HG03280 (cell line): ENCODE measurements around the gene MEAK7.

ENCODE experiments used
- ATAC-seq: cut with Tn5 transposase; IDR thresholded peaks from one replicate; pipeline ENCODE4 v1.9.1; 2021; ENCODE audit warnings: mild to moderate bottlenecking, moderate library complexity; ENCODE audit not compliant: unreplicated experiment

Gene MEAK7

DNA sequence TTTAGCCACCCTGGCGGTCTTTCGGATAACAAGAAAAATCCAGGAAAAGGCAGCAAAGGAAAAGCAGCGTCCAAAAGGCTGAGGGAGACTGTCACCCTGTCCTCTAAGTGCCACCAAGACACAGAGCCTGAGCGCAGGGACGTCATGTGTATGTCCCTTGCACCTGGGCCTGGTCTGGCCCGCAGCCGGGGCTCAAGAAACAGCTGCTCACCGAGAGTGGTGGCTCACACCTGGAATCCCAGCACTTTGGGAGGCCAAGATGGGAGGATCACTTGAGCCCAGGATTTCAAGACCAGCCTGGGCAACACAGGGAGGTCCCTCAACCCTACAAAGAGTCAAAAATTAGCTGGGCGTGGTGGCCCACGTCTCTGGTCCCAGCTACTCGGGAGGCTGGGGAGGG lies 9.2 kb upstream of the MEAK7 start:
- no peak for ATAC-seq

DNA sequence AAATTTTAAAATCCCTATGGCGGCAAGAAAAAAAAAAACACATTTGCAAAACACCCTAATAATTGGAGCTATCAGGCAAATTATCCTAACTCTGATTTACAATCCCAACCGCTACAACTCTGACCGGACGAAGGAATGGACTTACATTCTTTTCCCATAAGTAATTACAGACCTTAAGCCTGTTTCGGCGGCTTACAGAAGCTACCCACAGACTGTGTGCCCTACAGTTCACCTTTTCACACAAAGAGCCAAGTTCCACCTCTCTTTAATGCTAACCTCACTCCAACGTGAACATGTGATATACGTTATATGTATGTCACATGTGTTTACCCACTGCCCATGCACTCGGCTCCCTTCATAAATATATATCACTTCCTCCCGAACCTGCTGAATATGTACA lies 8.7 kb upstream of the MEAK7 start:
- no peak for ATAC-seq

DNA sequence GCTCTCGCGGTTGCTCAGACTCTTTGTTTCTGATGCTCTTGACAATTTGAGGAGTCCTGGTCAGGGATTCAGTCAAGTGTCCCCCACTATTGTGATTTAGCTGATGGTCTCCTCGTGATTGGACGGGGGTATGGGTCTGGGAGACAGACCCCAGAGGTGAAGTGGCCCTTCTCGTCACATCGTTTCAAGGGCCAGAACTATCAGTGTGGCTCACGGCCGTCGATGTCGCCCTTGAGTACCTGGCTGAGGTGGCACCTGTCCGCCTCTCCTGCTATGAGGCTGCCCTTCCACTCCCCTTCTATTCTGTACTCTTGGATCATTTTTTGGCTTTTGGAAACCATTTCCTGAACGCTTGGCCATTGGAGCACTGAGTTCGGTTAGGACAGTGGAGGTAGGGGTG lies 7.4 kb upstream of the MEAK7 start:
- no peak for ATAC-seq

DNA sequence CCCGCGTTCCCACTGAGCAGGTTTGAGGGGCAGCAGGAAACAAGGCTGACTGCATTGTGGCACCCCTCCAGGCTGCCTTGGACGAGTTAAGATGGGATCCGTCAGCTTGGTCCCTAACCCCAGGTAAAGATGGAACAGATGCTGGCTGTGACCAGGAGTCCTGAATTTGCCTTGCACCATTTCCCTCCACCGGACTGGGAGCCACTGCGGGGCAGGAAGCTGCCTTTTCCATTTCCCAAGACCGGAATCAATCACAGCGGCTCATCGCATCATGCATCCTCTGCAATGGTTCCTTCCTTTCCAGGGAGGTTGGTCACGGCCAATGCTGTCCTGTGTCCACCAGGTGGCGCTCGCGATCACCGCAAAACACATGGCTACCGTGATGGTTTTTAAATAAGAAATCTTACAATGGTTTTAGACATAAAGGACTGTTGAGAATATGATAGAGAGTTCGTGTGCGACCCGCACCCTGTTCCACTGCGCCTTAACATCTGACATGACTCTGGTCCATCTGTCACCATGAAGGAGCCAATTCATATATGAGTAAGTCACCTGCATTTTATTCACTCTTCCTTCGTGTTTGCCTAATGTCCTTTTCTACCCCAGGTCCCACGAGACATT lies 6.8 kb upstream of the MEAK7 start:
- ATAC-seq = no peak

DNA sequence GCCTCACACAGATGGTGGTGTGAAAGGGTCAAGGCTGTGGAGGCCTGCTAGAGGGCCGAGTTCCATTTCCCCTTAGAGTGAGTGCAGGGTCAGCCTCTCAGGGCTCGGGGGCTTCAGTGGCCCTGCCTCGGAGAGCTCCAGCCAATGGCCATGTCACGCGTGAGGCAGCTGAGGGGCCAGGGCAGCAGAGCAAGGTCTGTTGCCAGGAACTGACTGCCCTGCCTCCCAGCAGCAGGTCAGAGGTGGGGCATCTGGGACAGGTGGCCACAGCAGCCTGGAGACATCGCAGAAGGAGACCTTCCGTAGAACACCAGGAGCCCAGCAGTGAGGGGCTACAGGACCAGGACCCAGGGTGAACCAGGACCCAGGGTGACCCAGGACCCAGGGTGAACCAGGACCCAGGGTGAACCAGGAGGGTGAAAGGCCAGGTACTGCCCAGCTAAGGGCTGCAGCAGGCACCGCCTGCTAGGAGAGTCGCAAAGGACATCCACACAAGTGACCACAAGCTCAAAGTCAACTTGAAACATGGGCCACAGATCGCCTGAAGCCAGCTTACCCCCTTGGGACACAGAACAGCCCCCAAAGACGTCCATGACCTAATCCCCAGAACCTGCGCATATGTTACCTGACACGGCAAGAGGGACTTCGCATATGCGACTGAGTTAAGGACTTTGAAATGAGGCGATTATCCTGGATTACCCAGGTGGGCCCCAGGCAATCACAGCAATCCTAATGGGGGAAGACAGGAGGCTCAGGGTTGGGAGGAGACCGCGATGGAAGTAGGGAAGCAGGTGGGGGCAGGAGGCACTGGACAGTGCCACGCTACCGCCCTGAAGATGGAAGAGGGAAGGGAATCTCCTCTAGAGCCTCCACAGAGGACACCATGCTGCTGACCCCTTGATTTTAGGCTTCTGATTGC lies 4.8 kb upstream of the MEAK7 start:
- no peak for ATAC-seq

DNA sequence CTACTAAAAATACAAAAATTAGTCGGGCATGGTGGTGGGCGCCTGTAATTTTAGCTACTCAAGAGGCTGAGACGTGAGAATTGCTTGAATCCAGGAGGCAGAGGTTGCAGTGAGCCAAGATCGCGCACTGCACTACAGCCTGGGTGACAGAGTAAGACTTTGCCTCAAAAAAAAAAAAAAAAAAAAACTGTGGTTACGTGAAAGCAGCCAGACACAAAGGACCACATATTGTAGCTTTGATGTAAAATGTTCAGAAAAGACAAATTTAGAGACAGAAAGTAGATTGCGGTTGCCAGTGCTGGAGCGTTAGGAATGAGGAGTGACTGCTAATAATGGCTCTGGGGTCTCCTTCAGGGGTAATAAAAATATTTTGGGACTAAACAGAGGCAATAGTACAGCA lies 4.0 kb upstream of the MEAK7 start:
- ATAC-seq = no peak

DNA sequence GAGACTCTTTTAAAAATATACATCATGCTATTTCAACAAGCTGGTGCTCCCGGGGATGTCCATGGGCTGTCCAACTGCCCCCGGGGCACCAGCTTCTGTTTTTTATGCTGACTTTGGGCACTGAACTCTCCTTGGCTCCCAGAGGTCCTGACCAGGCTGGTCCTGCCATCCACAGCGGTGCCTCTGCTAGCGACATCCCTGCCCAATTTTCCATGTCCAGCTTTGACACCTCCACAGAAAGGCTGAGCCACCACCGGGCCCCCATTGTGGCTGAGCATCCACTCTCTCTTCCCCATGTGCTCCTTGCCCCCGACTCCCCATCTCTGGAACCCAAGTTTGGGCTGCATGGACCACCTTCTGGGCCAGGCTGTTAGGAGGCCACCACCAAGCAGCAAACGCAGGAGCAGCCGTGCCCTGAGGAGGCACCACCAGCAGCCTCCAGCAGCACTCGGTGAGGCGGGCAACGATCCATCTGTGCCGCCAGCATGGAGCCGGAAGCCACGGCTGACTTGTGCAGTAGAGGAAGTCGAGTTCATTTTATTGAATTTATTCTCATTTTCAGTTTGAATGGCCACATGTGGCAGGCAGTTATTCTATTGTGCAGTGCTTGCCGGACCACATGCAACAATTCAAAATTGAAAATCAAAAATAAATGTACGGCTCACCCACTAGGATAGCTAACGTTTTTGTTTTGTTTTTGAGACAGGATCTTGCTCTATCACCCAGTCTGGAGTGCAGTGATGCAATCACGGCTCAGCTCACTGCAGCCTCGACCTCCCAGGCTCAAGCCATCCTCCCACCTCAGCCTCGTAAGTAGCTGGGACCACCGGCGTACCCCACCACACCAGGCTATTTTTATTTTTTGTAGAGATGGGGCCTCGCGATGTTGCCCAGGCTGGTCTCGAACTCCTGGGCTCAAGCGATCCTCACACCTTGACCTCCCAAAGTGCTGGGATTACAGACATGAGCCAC lies 2.8 kb upstream of the MEAK7 start:
- no peak for ATAC-seq

DNA sequence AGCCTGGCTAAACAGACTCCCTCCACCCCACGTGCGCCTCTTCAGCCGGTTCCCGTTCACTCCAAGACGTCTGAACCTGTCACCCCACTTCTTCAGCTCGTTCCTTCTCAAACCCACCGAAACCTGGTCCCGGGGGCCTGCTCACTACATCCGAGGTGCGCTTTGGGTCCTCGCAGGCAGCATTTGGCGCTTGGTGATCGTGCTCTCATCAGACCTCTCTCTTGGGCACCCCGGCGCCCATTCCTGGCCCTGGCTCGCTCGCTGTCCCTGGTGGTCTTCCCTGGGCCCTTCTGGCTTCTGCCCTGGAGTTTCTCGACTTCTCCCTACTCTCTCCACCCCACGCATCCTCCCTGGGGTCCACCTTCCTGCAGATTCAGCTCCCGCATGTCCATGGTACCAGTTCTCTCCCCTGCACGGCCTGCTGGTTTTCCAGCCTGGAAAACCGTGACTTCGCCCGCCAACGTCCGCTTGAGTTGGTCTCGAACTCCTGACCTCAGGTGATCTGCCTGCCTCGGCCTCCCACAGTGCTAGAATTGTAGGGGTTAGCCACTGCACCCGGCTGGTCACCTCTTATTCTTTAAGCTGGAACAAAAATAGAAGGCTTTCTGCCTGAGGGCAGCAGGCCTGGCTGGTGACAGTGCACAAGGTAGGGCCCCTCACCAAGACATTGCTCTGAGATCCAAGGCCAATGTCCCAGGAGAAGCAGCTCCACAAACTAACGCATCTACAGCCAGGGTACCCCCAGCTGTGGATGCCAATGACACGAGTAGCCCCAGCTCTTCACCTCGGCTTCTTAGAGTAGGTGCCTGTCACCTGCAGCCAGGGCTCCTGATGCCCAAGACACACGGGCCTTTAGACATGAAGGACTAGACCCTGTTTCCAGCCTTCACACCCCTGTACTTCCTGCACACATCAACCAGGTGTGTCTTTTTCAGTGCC lies 1.1 kb upstream of the MEAK7 start:
- no peak for ATAC-seq

DNA sequence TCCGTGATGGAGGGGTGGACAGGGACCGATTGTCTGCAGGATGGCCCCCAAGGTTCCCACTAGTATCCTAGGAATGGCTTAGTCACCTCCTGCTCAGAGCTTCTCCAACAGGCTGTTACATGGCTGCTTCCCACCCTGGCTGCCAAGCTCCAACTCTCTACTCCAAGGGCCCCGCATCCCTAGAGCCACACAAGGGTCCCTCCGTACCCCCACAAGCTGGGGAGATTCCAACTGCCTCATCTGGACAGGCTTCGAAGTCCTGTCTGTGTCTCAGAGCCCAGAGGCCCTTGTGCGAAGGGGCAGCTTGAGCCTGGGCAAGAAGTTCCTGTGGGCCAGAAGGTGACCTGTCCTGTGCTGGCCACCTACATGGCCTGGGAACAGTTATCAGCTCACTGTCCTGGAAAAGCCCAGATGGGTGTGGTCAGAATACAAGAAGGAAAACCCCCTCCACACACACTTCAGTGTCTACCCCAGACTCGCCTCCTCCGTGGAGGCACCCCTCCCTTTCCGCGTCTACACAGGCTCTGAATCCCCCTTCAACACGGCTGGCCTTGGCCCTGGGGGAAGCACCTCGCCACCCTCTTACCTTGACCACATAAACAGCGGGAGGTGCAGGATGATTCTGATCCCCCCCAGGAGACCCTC lies 586 bp downstream of the MEAK7 start:
- no peak for ATAC-seq

DNA sequence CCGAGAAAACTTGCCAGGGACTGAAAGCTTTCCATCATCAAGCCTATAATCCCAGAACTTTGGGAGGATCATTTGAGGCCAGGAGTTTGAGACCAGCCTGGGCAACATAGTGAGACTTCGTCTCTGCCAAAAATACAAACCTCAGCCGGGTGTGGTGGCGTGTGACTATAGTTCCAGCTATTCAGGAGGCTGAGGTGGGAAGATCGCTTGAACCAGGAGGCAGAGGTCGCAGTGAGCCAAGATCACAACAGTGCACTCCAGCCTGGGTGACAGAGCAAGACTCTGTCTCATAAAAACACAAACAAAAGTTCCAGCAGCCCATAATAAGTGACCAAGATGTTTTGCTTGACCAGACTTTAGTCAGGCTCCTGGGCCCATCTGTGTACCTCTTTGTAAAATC lies 1.9 kb downstream of the MEAK7 start:
- ATAC-seq = no peak

DNA sequence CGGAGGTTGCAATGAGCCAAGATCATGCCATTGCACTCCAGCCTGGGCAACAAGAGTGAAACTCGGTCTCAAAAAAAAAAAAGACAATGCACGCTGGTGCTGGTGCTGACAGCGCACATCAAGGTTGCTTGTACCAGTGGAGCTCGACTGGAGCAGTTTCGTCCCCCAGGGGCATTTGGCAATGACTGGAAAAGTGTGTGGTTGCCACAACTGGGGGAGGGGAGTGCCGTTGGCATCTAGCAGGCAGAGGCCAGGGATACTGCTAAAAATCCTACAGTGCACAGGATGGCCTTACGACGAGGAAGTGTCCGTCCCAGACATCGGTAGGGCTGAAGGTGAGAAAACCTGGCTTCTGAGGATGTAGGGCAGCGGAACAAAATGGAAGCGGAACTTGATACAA lies 2.4 kb downstream of the MEAK7 start:
- ATAC-seq = no peak

DNA sequence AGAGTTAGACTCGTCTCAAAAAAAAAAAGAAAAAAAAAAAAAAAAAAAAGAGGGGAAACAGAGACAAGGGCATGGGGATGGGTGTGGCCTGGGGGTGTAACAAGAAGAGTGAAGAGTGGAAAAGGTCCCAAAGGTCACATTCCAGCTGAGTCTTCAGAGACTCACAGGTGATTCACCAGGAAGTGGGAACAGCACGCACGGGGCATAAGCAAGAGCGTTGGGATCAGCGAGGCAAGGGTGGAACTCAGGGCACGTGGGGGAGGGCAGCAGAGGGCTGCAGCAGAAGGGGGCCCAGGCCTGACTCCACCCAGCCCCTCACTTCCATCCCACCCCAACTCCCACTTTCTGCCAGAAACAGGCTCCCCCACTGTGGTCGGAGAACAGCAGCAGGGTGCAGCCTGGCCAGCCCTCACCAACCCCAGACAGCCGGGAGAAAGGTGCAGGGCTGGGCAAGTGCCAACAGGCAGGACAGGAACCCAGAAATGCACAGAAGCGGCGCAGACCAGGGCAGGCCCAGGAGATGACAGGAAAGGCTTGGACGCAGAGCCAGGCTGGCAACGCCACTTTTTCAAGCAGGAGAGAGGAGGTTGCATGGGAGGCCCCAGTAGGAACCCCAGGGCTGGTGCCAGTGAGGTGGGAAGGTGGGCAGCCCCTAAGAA lies 3.3 kb downstream of the MEAK7 start:
- ATAC-seq = no peak

DNA sequence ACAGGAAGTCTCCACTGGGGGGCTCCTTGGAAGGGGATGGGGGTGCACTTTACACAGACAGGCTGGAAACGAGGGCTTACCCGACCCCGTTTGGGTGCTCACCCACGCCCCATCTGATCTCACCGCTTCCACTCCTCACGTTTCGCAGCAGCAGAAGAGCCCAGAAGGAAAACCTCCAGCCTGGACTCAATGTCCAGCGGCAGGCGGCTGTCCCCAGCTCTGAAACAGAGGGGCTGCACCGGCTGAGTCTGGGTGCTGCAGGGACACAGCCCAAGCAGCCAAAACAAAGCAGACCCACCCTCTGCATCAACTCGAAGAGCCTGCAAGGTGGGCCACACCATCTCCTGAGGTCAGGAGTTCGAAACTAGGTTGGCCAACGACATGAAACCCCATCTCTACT lies 3.9 kb downstream of the MEAK7 start:
- no peak for ATAC-seq

DNA sequence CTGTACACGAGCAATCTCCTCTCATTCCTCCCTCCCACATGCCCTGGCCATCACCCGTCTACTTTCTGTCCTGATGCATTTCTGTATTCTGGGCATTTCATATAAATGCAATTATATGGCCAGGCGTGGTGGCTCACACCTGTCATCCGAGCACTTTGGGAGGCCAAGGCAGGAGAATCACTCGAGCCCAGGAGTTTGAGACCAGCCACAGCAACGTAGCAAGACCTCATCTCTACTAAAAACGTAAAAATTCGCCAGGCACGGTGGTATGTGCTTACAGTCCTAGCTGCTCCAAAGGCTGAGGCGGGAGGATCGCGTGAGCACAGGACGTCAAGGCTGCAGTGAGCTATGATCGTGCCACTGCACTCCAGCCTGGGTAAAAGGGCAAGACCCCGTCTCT lies 4.8 kb downstream of the MEAK7 start:
- ATAC-seq = no peak

DNA sequence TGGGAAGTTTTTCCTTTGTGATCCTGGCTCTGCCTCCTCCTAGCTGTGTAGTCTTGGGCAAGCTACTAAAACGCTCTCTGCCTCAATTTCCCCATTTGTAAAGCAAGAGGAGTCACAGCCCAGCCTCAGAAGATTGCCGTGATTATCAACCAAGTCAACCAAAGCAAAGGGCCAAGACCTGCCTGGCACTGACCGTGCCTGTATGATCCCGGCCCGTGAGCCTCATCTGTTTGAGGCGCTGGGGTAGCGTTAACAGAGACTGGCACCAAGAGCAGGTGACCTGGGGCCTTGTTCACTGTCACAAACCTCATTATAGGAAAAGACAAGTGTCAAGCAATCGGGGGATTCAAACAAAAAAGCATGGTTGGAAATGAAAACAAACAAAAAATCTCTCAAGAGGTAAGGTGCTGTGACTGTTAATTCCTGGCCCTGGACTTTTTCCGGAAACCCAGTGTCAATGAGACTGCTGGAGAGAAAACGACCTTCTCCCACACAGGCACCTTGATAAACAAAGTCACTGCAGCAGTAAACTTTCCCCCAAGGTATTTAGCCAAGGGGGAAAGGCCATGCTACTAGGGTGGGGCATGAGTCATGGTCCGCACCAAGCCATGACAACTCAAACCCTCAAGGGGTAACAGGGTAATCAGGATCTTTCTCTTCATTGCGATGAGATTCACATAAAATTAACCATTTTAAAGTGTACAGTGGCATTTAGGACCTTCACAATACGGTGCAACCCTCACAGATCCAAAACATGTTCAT lies 5.4 kb downstream of the MEAK7 start:
- no peak for ATAC-seq

DNA sequence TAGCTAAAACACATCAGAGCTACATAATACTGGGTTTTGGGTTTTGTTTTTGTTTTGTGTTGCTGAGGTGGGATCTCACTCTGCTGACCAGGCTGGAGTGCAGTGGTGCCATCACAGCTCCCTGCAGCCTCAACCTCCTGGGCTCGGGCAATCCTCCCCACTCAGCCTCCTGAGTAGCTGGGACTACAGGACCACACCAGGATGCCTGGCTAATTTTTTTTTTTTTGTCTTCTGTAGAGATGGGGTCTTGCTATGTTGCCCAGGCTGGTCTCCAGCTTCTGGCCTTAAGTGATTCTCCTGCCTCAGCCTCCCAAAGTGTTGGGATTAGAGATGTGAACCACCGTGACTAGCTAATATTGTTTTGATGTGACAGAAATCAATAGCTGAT lies 6.2 kb downstream of the MEAK7 start:
- ATAC-seq = no peak

DNA sequence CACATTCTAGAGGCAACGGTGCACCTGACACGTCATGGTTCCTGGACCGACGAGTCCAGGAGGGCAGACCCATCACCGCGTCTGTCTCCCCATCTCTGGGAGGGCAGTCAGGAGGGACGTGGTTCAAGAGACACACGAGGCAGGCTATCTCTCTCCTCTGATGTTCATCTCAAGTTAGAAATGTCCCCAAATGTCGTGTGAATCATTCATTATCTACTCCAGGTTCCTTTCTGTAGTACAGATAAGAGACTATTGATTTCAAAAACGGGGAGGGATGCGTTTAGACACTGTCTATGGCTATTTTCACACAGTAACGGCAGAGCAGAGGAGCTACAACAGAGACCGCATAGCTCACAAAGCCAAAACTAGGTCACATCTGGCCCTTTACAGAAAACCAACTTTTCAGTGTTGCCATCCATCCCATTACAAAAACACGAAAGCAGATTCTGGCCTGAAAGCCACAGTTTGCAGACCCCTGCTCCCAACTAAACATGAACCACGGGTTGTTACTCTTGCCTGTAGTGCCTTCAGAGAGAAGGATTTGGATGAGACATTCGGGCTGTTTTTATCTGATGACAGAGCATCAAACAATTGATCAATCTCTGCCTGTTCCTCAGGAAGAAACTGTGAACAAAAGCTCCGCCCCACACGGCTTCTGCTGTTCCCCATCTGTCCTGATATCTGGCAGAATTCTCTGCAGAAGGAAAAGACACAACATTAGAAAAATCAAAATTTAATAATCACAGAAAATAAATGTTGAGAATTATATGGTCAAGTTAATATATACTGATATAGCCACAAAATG lies 6.8 kb downstream of the MEAK7 start:
- ATAC-seq = no peak

DNA sequence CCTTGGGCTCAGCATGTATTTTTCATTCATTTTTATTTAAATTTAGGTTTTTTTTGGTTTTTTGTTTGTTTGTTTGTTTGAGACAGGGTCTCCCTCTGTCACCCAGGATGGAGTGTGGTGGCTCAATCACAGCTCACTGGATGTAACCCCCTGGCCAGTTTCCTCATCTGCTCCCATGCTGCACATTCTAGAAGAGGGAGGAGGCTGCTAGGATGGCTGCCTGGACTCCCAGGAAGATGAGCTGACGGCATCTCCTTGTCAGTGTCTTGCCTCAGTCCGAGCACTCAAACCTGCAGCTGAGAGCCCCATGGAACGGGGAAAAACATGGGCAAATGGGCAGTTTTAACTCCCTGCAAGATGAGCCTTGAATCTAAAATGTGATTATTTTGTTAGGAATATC lies 7.5 kb downstream of the MEAK7 start:
- ATAC-seq = no peak
